ENCODE measurements around the gene FAM236A.
"Not testable (repeated sequence)": the region's sequence is repeated elsewhere in the genome, so short reads cannot be mapped to it uniquely, and the experiment has no call there.

The FAM236A gene

DNA sequence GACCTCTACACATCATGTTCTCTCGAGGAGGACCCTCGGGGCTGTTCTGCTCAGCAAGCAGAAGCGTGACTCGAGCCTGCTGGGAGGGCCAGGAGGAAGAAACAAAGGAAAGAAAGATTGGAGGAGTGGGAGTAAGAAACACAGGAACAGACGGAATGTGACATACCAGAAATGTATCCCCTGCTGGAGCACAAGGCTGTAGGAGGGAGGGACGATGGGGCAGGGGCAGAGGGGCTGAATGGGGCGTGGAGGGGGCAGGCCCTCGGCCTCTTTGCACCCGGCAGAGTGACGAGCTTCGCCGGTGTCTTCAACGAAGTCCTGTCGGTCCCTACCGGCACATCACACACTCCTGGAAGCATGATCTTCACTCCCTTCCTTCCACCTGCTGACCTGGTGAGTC is at the start of gene FAM236A:
FAM236A (plus strand) TSS at position 301 of the 400 bp plus-strand sequence; CDS start at position 358, 57 bp downstream.
- not testable (repeated sequence) for DNase-seq

DNA sequence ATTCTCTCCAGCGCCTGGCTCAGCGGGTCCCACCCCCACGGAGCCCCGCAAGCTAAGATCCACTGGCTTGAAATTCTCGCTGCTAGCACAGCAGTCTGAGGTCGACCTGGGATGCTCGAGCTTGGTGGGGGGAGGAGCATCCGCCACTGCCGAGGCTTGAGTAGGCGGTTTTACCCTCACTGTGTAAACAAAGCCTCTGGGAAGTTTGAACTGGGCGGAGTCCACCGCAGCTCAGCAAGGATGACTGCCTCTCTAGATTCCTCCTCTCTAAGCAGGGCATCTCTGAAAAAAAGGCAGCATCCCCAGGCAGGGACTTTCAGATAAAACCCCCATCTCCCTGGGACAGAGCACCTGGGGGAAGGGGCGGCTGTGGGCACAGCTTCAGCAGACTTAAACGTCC is 48.3 kb upstream of the FAM236A start:
- DNase-seq: not testable (repeated sequence)

DNA sequence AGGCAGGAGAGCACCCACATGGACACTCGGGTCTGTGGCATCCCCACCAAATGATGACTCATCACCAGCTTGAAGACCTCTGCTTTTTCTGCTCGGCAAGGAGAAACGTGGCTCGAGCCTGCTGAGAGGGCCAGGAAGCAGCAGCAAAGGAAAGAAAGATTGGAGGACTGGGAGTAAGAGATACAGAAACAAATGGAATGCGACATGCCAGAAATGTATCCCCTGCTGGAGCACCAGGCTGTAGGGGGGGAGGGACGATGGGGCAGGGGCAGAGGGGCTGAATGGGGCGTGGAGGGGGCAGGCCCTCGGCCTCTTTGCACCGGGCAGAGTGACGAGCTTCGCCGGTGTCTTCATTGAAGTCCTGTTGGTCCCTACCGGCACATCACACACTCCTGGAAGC is 25.7 kb upstream of the FAM236A start, which contains the start of gene FAM236C:
FAM236C (plus strand) TSS at position 301 of the 400 bp plus-strand sequence. CDS start 100 bp downstream, outside the sequence.
- DNase-seq: not testable (repeated sequence)

DNA sequence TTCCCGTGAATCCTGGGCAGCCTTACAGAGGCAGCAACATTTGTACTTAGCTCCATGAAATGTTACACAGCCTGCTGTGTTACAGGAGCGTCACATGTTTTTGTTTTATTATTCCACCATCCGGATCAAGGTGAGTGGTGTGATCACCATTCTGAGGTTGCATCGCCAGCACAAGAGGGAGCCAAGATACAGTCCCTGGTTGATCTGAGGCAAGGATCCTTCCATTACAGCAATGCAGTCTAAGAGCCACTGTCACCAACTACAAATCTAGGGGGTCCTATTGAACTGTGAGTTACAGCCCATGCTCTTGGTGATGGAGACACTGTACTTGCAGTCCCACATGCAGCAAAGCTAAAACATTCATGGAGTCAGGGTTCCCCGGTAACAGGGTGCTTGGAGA is 21.9 kb upstream of the FAM236A start:
- not testable (repeated sequence) for DNase-seq

DNA sequence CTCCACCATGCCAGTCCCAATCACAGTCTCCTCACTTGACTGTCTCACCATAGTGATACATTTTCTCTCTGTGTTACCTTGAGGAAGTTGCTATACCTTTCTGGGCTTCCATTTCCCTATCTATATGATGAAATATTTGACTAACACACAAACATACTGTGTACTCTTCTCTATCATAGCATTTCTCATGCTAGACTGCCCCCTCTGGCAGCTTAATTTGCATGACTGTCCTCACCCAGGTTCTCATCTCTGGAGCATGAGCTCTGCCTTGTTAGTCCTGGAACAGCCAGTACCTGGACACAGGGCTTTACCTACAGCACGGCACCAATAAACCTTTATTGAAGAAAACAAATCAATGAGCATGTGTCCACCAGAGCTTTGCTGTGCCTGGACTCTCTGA is 5.7 kb upstream of the FAM236A start:
- DNase-seq: not testable (repeated sequence)

DNA sequence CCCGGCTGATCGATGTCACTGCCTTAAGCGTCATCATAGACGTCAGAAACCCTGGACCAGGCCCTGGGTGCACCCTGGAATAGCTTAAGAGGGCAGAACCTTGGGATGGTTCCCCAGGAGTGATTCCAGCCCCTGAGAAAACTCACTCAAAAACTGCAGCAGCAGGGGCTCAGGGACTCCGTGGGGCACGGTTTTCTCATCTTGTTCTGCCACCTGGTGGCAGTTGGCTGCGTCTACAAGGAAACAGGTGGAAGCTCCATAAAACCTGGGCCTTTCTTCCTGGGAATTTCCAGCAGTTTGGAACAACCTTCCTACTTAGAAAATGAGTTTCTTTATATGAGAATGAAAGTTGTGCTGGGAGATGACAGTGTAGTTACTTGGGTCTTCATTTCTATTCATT is 1.6 kb upstream of the FAM236A start:
- DNase-seq: not testable (repeated sequence)

DNA sequence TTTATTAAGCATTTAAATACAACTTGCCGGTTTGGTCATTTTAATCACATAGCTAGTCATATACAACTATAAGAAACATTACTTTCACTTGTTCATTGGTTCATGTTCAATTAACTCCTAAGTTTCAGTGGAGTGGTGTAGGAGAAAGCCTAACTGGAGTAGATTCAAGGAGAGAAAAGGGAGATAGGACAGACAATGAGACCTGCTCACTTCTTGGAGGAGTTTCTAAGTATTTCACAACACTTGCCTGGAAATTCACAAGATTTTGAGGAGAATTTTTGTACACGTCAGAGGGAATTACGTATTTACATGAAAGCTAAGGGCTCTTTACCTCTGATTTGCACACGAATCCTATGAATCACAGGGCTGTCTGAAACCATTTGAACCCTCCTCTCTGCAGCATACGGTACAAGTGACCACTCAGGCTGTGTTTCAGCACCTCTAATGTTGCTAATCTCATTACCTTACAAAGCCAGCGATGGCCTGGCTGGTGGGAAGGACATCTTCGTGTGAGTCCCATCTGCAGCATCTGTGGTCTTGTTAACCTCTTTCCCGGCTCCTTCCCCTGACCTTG is 1.0 kb upstream of the FAM236A start:
- not testable (repeated sequence) for DNase-seq

DNA sequence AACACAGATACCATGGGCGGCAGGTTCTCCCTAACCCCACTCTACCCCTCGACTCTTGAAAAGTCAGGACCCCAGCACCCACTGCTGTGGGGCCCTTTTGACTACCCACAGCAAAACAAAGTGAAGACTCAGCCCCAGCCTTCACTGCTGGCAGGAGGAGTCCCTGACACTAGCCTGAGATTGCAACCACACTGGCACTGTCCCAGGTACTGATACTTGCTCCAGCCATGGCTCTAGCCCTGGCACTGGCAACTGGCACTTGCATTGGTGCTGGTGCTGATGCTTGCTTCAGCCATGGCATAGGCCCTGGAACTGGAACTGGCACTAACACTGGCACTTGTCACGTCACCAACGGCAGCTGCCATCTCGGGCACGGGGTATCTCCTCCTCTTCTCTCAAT is 4.3 kb downstream of the FAM236A start:
- DNase-seq: not testable (repeated sequence)

DNA sequence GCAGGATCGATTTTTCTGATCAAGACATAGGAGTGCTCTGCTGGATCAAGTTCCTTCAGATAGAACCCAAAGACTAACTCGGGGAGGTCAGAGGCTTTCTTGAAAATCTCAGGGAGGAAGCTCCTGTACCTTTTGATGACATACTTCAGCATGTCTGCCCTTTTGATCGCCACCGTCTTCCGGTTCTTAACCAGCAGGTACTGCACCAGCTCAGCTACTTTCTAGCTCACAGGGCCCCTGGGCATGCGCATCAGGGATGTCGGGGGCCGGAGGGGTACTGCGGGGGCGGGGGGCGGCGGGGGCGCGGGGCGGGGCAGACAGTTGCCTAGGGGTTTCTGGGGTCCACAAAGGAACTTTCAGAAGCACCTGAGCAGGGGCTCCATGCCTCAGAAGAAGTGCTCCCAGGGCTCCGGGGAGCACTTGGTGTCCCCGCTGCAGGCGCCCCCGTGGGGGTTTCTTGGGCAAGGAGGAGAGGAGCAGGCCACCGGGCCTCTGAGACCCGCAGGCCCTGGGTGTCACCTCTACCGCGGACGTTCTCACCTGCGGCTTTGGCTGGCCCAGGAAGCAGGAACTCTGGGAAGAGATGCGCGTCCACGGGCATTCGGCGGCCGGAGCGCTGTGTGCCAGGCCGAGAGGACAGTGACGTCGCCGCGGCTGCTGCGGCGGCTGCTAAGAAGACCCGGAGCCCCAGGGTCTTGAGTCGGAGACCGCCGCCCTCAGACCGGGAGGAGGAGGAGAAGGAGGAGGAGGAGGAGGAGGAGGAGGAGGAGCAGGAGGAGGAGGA is 5.2 kb downstream of the FAM236A start:
- DNase-seq: not testable (repeated sequence)

DNA sequence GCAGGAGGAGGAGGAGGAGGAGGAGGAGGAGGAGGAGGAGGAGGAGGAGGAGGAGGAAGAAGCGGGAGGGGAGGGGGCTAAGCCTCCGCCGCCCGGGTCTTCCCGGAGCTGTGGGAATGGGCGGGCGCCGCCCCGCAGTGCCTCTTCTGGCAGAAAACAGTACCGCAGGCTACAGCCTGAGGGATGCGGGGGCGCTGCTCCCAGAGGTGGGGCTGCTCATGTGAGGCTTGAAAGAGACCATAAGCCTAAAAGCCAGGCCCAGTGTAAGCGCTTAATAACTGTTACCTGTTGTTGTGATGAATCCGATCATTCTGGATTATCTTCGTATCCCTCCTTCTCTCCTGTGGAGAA is 5.8 kb downstream of the FAM236A start, which contains the start of gene DMRTC1:
DMRTC1 (minus strand) TSS at position 19 of the 351 bp plus-strand sequence. CDS start 68,143 bp downstream, outside the sequence.
- not testable (repeated sequence) for DNase-seq

DNA sequence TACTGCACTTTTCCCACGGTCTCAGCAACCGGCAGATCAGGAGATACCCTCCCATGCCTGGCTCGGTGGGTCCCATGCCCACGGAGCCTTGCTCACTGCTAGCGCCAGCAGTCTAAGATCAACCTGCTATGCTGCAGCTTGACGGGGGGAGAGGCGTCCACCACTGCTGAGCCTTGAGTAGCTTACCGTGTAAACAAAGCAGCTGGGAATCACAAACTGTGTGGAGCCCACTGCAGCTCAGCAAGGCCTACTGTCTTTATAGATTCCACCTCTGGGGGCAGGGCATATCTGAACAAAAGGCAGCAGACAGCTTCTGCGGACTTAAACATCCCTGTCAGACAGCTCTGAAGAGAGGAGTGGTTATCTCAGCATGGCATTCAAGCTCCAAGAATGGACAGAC is 22.0 kb downstream of the FAM236A start:
- DNase-seq: not testable (repeated sequence)

DNA sequence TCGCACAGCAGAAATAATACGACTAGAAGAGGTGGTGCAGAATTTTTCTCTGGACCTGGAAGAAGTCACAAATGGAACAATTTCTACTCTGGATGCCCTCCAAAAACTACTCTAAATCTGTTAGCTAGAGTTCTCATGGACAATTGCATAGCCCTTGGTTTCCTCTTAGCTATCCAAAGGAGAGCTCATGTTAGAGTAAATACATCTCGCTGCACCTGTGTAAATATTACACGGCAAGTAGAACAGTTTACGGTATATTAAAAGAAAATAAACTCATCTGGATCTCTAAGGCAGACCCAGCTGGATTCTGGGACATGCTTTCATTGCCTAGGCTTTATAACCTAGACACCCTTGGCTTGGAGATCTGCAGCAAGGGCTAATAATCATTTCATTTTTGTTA is 33.9 kb downstream of the FAM236A start:
- DNase-seq: not testable (repeated sequence)

DNA sequence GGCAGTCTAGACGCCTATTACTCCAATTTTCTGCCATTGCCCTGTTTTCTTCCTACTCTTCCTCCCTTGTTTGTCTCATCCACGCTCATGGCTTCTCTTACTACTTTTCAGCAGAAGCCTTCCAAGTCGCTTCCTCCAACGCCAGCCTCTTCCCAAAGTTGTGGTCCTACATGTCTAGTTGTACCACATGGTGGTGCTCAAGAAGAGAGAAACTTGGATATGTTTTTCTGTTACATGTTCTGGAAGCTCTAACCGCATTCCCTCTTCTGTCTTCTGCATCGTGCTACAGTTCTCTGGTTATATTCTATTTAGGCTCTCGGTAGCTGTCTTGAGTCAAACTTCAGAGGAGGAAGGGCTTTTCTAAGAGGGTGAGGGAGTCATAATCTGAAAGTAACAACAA is 36.9 kb downstream of the FAM236A start:
- not testable (repeated sequence) for DNase-seq

DNA sequence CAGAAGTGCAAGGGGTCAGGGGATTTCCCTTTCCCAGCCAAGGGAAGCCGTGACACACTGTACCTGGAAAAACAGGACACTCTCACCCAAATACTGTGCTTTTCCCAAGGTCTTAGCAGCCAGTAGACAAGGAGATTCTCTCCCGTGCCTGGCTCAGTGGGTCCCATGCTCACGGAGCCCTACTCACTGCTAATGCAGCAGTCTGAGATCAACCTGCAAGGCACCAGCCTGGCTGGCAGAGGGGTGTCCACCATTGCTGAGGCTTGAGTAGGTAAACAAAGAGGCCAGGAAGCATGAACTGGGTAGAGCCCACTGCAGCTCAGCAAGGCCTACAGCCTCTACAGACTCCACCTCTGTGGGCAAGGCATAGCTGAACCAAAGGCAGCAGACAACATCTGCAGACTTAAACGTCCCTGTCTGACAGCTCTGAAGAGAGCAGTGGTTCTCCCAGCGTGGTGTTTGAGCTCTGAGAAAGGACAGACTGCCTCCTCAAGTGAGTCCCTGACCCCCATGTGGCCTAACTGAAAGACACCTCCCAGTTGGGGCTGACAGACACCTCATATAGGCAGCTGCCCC is 43.0 kb downstream of the FAM236A start:
- not testable (repeated sequence) for DNase-seq
